ENCODE results near the gene CYTH1.

Gene CYTH1

GRCh38 chr17:78669256-78669974 lies 112.7 kb downstream of the CYTH1 start:
- DNase-seq (ENCODE audit: low spot score), result no peak

DNA sequence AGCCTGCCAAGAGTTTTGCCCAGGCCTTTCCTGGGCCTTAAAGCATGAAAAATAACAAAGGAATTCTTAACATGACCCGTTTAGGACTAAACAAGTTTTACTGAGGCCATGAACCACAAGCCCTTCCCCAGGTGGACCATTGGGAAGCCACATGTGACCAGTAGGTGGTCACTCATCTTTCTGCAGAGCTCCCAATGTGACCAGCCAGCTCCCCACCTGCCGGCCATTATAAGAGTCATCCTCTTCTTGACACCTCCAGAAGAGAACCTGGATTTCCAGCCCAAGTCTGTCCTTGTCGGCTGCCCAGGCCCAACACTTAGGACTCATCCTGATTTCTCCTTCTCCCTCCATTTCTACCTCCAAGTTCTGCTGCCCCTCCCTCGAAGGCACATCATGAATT lies 113.2 kb downstream of the CYTH1 start:
- DNase-seq (ENCODE audit: low spot score), result no peak

GRCh38 chr17:78667741-78668640 lies 114.1 kb downstream of the CYTH1 start:
- DNase-seq (ENCODE audit: low spot score), result no peak

- DNase-seq (ENCODE audit: low spot score), result no peak
Measured at GRCh38 chr17:78667091-78667490, 115.0 kb downstream of the CYTH1 start.

- DNase-seq (ENCODE audit: low spot score), result peak; percentile 48
Measured at GRCh38 chr17:78665952-78666920, 115.8 kb downstream of the CYTH1 start.

- no peak for DNase-seq (ENCODE audit: low spot score)
Measured at GRCh38 chr17:78665387-78665951, 116.6 kb downstream of the CYTH1 start.

- no peak for DNase-seq (ENCODE audit: low spot score)
Measured at GRCh38 chr17:78664476-78665386, 117.3 kb downstream of the CYTH1 start.

DNA sequence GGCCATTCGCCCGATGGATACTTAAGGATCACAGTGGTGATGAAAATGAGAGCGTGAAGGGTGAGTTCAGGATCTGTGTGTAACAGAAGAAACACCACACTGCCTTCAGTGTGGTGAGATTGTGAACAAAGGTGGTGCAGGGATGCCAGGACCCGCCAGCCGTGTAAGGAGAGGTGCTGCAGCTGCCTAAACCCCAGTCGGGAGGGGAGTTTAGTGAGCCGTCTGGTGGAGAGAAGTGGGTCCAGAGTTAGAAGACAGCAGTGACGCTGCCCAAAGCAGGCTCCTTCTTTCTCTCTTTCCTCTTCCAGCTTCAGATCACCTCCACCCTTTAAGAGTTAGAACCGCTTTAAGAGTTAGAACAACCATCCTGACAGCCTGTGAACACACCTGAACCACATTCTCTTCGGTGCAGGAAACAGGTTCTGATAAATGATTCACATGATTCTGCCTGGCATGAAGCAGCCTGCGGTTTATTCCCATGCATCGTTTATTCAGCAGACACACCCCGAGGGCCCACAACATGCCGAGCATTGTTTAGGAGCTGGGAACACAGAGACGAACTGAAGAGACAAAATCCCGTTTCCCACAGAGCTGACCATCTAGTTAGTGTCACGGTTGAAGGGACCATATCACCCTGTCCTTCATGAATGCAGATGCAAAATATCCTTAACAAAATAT lies 120.8 kb downstream of the CYTH1 start:
- no peak for DNase-seq (ENCODE audit: low spot score)

- DNase-seq (ENCODE audit: low spot score), result no peak
Measured at GRCh38 chr17:78659546-78659945, 122.5 kb downstream of the CYTH1 start.

DNA sequence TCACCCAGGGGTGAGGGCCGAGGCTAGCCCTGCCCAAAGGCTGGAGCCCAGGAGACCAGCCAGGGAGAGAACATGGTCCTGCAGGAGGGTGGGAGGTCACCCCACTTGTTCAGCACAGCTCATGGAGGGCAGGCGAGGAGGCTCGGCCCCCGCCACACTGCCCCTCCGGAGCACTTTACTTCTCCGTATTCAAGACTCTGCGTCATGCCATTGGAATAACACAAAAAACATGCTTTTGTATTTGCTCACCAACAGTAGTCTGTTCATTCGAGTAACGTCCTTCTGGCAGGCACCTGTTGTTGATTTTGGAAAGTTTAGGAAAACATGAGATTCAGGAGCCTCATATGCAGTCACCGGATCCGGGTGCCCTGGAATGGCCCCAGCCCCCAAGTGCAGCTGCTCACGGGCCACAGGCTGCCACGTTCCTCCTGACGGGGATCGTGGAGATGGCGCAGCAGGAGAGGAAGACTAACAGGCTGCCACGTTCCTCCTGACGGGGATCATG lies 123.7 kb downstream of the CYTH1 start:
- no peak for DNase-seq (ENCODE audit: low spot score)

GRCh38 chr17:78655251-78655940 lies 126.7 kb downstream of the CYTH1 start:
- DNase-seq (ENCODE audit: low spot score), result no peak

DNA sequence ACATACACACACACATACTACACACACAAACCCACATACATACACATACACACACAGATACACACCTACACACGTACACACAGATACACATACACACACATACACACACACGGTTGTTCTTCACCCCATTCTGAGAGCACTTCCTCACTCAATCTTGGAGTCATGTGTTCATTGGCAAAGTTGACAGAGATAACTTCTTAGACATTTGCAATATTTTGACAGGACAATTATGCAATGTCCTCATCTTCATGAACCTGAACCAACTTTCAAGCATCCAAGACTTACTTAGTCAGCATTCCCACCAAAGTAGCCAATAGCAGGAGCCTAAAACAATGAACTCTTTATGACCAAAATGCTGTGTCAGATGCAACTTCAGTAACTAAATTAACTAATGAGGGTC lies 127.7 kb downstream of the CYTH1 start:
- no peak for DNase-seq (ENCODE audit: low spot score)

DNA sequence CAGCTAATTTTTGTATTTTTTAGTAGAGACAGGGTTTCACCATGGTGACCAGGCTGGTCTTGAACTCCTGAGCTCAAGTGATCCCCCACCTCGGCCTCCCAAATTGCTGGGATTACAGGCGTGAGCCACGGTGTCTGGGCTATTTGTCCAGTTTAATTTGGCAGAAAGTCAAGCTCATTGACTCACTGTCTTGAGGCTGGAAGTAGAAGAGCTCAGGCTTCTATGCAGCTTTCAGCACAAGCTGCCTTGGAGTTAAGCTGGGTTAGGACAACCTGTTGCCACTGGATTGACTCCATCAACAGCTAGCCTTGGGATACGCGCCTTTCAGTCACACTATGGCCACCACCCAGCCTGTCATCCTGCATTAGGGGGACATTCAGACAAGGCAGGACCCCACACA lies 128.7 kb downstream of the CYTH1 start:
- DNase-seq (ENCODE audit: low spot score), result no peak

GRCh38 chr17:78652913-78653312 lies 129.2 kb downstream of the CYTH1 start:
- DNase-seq (ENCODE audit: low spot score), result no peak

- DNase-seq (ENCODE audit: low spot score), result no peak
Measured at GRCh38 chr17:78652024-78652423, 130.0 kb downstream of the CYTH1 start.

DNA sequence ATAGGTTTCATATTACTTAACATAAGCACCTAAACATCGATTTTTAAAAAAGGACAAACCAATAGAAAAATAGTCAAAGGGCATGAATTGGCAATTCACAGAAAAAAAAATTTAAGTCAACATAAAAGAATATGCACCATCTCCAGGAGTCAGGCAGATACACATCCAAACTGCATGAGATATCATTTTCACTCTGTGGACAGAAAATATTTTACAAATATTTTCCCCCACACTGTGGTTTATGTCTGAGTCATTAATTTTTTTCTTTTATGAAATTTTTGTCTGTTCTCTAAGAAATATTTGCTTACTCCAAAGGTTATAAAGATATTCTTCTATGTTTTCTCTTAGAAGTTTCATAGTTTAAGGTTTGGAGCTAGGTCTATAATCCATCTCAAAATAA lies 130.5 kb downstream of the CYTH1 start:
- no peak for DNase-seq (ENCODE audit: low spot score)

- DNase-seq (ENCODE audit: low spot score), result peak; percentile 48
Measured at GRCh38 chr17:78650093-78650715, 131.9 kb downstream of the CYTH1 start.

- no peak for DNase-seq (ENCODE audit: low spot score)
Measured at GRCh38 chr17:78648293-78648692, 133.8 kb downstream of the CYTH1 start.

GRCh38 chr17:78647032-78647431 lies 135.0 kb downstream of the CYTH1 start:
- no peak for DNase-seq (ENCODE audit: low spot score)
